GM12878 (cell line): ENCODE measurements around the gene ISOC2. TPM values are rescaled to one million over a fixed set of nuclear protein-coding genes. Genes with fewer than 3 reads are reported as not detected.
A peak's percentile ranks its signal among the peaks of the same experiment; 100 is the strongest.

ENCODE experiments used
- ATAC-seq: fragments of 200-7000 bp; cut with Tn5 transposase; 3 replicates; pipeline ENCODE4 v1.9.1; 2020; ENCODE audit warnings: mild to moderate bottlenecking, moderate library complexity
- Bru-seq: library from RNA; stranded (reverse); fragments of 400-500 nt; gene quantifications from one replicate; lab custom pipeline; 2021; lab: Mats Ljungman, UMichigan
- BruChase-seq, 2 experiments: library from RNA; stranded (reverse); fragments of 400-500 nt; gene quantifications; one replicate each; lab custom pipeline; 2021; lab: Mats Ljungman, UMichigan
- BruUV-seq: library from RNA; stranded (reverse); fragments of 400-500 nt; replicated peaks from 2 replicates; lab custom pipeline; 2021; lab: Mats Ljungman, UMichigan
- CTCF ChIA-PET: fragments of 300-600 bp; sonication (Branson Sonifier 250); formaldehyde crosslinking; extraction: SDS; loops from one replicate; lab custom pipeline; 2021; ENCODE audit warnings: inconsistent platforms; lab: Yijun Ruan, JAX
- POLR2A ChIA-PET: fragments of 350-600 bp; formaldehyde crosslinking; extraction: SDS; loops from one replicate; lab custom pipeline; 2021; ENCODE audit warnings: inconsistent platforms; lab: Charles Lee
- RAD21 ChIA-PET: fragments of 300-600 bp; sonication (Branson Sonifier 250); formaldehyde crosslinking; loops from one replicate; lab custom pipeline; 2023; ENCODE audit warnings: antibody characterized with exemption; ENCODE audit not compliant: unreplicated experiment; lab: Charles Lee
- SMC1A ChIA-PET: fragments of 300-600 bp; sonication (Branson Sonifier 250); formaldehyde crosslinking; loops from one replicate; lab custom pipeline; 2023; ENCODE audit not compliant: unreplicated experiment, uncharacterized antibody; lab: Charles Lee
- DNase-seq: peaks from one replicate; pipeline ENCODE4 v3.0.0-alpha.2; 2011; ENCODE audit warnings: low read depth, low spot score
- FAIRE-seq: peaks from 3 replicates; lab custom pipeline; 2011; peaks lifted over from hg19 to GRCh38; lab: Jason Lieb, UNC
- H2AFZ ChIP-seq: 2 replicates; pipeline ENCODE4 v1.6.0; 2011; ENCODE audit warnings: low read depth, low read length, control low read depth; ENCODE audit not compliant: control insufficient read depth
- H3K27ac ChIP-seq: 2 replicates; pipeline ENCODE4 v1.5.1; 2011; ENCODE audit warnings: control low read depth; ENCODE audit not compliant: control insufficient read depth, insufficient read depth
- H3K27me3 ChIP-seq, 2 experiments: replicated peaks in 1 of 2; 2 replicates each; pipeline versions ENCODE4 v1.6.0 to v1.6.1; 2011; ENCODE audit warnings: low read length in 1 of 2; ENCODE audit not compliant: control insufficient read depth in 2 of 2, insufficient read depth in 2 of 2
- H3K36me3 ChIP-seq, 2 experiments: 2 replicates each; pipeline ENCODE4 v1.5.1; 2011; ENCODE audit warnings: low read length in 1 of 2; ENCODE audit not compliant: control insufficient read depth in 2 of 2, insufficient read depth in 2 of 2
- H3K4me1 ChIP-seq: 2 replicates; pipeline ENCODE4 v1.6.1; 2011; ENCODE audit warnings: mild to moderate bottlenecking, low read length, moderate library complexity, mixed read lengths; ENCODE audit not compliant: control insufficient read depth, insufficient read depth
- H3K4me2 ChIP-seq: 2 replicates; pipeline ENCODE4 v1.6.0; 2011; ENCODE audit warnings: control low read depth; ENCODE audit not compliant: control insufficient read depth, insufficient read depth
- H3K4me3 ChIP-seq: fragments of 200-600 bp; sonication (generic); 2 replicates; pipeline ENCODE4 v1.5.1; 2016
- H3K79me2 ChIP-seq: 2 replicates; pipeline ENCODE4 v1.6.0; 2011; ENCODE audit warnings: low read length; ENCODE audit not compliant: control insufficient read depth, insufficient read depth
- H3K9ac ChIP-seq: 2 replicates; pipeline ENCODE4 v1.8.0; 2011; ENCODE audit warnings: low read length, control low read depth, mixed read lengths; ENCODE audit not compliant: control insufficient read depth, insufficient read depth
- H3K9me3 ChIP-seq: replicated peaks from 3 replicates; pipeline ENCODE4 v1.5.1; 2011; ENCODE audit warnings: mild to moderate bottlenecking, low read length; ENCODE audit not compliant: control insufficient read depth, insufficient read depth
- H4K20me1 ChIP-seq: 2 replicates; pipeline ENCODE4 v1.6.0; 2011; ENCODE audit not compliant: control insufficient read depth, insufficient read depth
- ATF7 ChIP-seq: fragments of 450-650 bp; IDR thresholded peaks from 2 replicates; pipeline ENCODE4 v1.6.1; 2016; ENCODE audit warnings: low read depth, mild to moderate bottlenecking
- CHD1 ChIP-seq: IDR thresholded peaks from 2 replicates; pipeline ENCODE4 v1.6.1; 2012; ENCODE audit warnings: low read depth, low read length, improper control_type of control experiment
- CHD2 ChIP-seq: IDR thresholded peaks from 2 replicates; pipeline ENCODE4 v1.6.1; 2011; ENCODE audit warnings: low read depth, low read length, improper control_type of control experiment, borderline replicate concordance
- GABPA ChIP-seq: IDR thresholded peaks from 2 replicates; pipeline ENCODE4 v1.6.1; 2014; ENCODE audit warnings: antibody characterized with exemption, low read depth, mild to moderate bottlenecking, inconsistent platforms
- GATAD2B ChIP-seq: fragments of 450-650 bp; conservative IDR thresholded peaks from 2 replicates; pipeline ENCODE4 v1.6.1; 2017; ENCODE audit warnings: low read depth, mild to moderate bottlenecking, moderate library complexity
- HCFC1 ChIP-seq: fragments of 150-350 bp; IDR thresholded peaks from 2 replicates; pipeline ENCODE4 v1.6.1; 2014; ENCODE audit warnings: low read length
- NKRF ChIP-seq: fragments of 450-650 bp; conservative IDR thresholded peaks from 2 replicates; pipeline ENCODE4 v1.6.1; 2017; ENCODE audit warnings: mild to moderate bottlenecking, moderate library complexity
- POLR2AphosphoS5 ChIP-seq: IDR thresholded peaks from 2 replicates; pipeline ENCODE4 v1.6.1; 2011; ENCODE audit warnings: mild to moderate bottlenecking, low read length, inconsistent platforms
- SMARCA5 ChIP-seq: fragments of 450-650 bp; IDR thresholded peaks from 2 replicates; pipeline ENCODE4 v1.6.1; 2017; ENCODE audit warnings: mild to moderate bottlenecking
- ZBTB33 ChIP-seq: fragments of 450-650 bp; IDR thresholded peaks from 2 replicates; pipeline ENCODE4 v1.6.1; 2017; ENCODE audit warnings: mild to moderate bottlenecking
- ZNF24 ChIP-seq: fragments of 450-650 bp; IDR thresholded peaks from 2 replicates; pipeline ENCODE4 v1.6.1; 2017; ENCODE audit warnings: antibody characterized with exemption, mild to moderate bottlenecking
- WGBS: methylation state at CpG from one replicate; pipeline ENCODE4 v1.1.6; 2016; ENCODE audit warnings: low lambda C conversion rate; ENCODE audit not compliant: insufficient replicate concordance, insufficient coverage; ENCODE audit errors: missing lambda C conversion rate; 5-methylcytosine and 5-hydroxymethylcytosine counted together
- in situ Hi-C: fragments of 300-500 bp; cut with MboI; formaldehyde crosslinking; loops from 9 replicates; pipeline ENCODE4 v1.14.3; 2018; ENCODE audit warnings: mixed read lengths
- intact Hi-C: fragments of 100-400 bp; cut with micrococcal nuclease; formaldehyde crosslinking; loops from one replicate; pipeline ENCODE4 v1.14.2; 2022; ENCODE audit not compliant: unreplicated experiment
- long read RNA-seq, 2 experiments: library from polyadenylated mRNA; unstranded; transcript quantifications; one replicate each; pipeline ENCODE4 v2.0.0, GENCODE V29; 2019 to 2020
- polyA minus RNA-seq, 3 experiments: library from RNA; depleted of rRNA, polyadenylated mRNA; stranded (reverse); fragments of >200 nt; gene quantifications; 2 replicates each; pipeline ENCODE4 v1.2.3, GENCODE V29; 2011
- polyA plus RNA-seq, 11 experiments: library from polyadenylated mRNA; depleted of rRNA in 4 of 11; unstranded in 6 of 11; stranded (reverse) in 5 of 11; fragments of >200 nt; fragmentation: Nextera tagmentation in 4 of 11; fragmentation: Illumina TruSeq in 1 of 11; extraction: Ambion mirVana in 4 of 11; extraction: Trizol in 1 of 11; gene quantifications; 1 replicate in 1 of 11; 2 replicates in 10 of 11; pipeline versions ENCODE4 v1.2.1 to v1.2.3, GENCODE V29; 2011 to 2016; ENCODE audit warnings: inconsistent platforms in 2 of 11, missing spikeins in 2 of 11, low read depth in 1 of 11
- total RNA-seq, 4 experiments: library from RNA; depleted of rRNA in 3 of 4; stranded (reverse); fragments of >200 nt in 3 of 4; fragmentation: Illumina TruSeq in 1 of 4; extraction: Trizol in 1 of 4; gene quantifications; 2 replicates each; pipeline versions ENCODE4 v1.2.1 to v1.2.3, GENCODE V29; 2013 to 2021

ISOC2 gene
- total RNA-seq (2013; cell fraction: nucleolus; rRNA removed): 14.8 and 15.0 TPM in 2 replicates
- 214 and 238 TPM in 2 replicates for total RNA-seq (2014; rRNA removed)
- total RNA-seq (2014; rRNA removed; fragmentation: Illumina TruSeq; extraction: Trizol): 36.9 and 45.4 TPM in 2 replicates
- 87.7 and 94.2 TPM in 2 replicates for total RNA-seq (2021)
- 14.7 TPM for polyA plus RNA-seq (2011; ENCODE audit: low read depth)
- 12.1 and 40.3 TPM in 2 replicates for polyA plus RNA-seq (2011; rRNA removed)
- 75.5 and 131 TPM in 2 replicates for polyA plus RNA-seq (2011; cell fraction: cytosol; rRNA removed)
- 108 and 125 TPM in 2 replicates for polyA plus RNA-seq (2011; cell fraction: nucleus; rRNA removed)
- 44.3 and 46.1 TPM in 2 replicates for polyA plus RNA-seq (2012)
- polyA plus RNA-seq (2014; fragmentation: Illumina TruSeq; extraction: Trizol): 4.7 and 24.1 TPM in 2 replicates
- polyA plus RNA-seq (2014; fragmentation: Nextera tagmentation; extraction: Ambion mirVana): 1 to 10 TPM in 1 of 2 experiments, under 1 TPM in 1; 0.72 to 3.0 TPM
- 140 and 192 TPM in 2 replicates for polyA plus RNA-seq (2014; rRNA removed)
- 10 to 100 TPM; 68.5 to 77.9 TPM for polyA plus RNA-seq (2016; fragmentation: Nextera tagmentation; extraction: Ambion mirVana)
- 10.6 and 37.0 TPM in 2 replicates for polyA minus RNA-seq (2011; rRNA and poly(A)+ RNA removed)
- polyA minus RNA-seq (2011; cell fraction: cytosol; rRNA and poly(A)+ RNA removed): 17.6 and 19.5 TPM in 2 replicates
- polyA minus RNA-seq (2011; cell fraction: nucleus; rRNA and poly(A)+ RNA removed): 16.2 and 25.3 TPM in 2 replicates
- Bru-seq, nascent RNA: percentile 72 among the genes with signal in this experiment
- BruChase-seq, experiment 1, labeled RNA remaining after a 6-hour chase: percentile 71 among the genes with signal in this experiment
- percentile 64 among the genes with signal in this experiment for BruChase-seq, experiment 2, labeled RNA remaining after a 2-hour chase
- long read RNA-seq, experiment 1, transcript ISOC2-202 (6 exons, 998 nt): major isoform, 18 of 23 reads
- long read RNA-seq, experiment 1, partial matches to known transcripts: 0 of 23 reads
- long read RNA-seq, experiment 1, other reads (novel, unspliced or antisense): 2 of 23 reads
- long read RNA-seq, experiment 2, partial matches to known transcripts: 0 of 4 reads
- long read RNA-seq, experiment 2, other reads (novel, unspliced or antisense): 1 of 4 reads

- Histone ChIP-seq H2AFZ (peak within 1 kb of the TSS; percentile 95), H3K27ac (peak within 1 kb of the TSS; percentile 94), H3K4me1 (no peaks in the 10 kb centered on the region), H3K36me3 (no peaks in the 10 kb centered on the region; a peak in 1 of 4 replicates), H3K27me3 (no peaks in the 10 kb centered on the region), H3K79me2 (peaks cover 9% of the 10 kb centered on the region), H3K4me2 (peak within 1 kb of the TSS; percentile 75), H3K9ac (peak within 1 kb of the TSS; percentile 97), H4K20me1 (no peaks in the 10 kb centered on the region; the same call in 1 of the 2 replicates), H3K9me3 (no peaks in the 10 kb centered on the region), H3K4me3 (peak within 1 kb of the TSS; percentile 96)
- DNase-seq: peak; percentile 98
- intact Hi-C loops (no loop called here), in situ Hi-C loops (no loop called here)
- POLR2A ChIA-PET: interaction anchor here (0.5 to 1.1 kb wide), 9 partner anchors 15 to 495 kb away, joined by 3 to 14 read pairs (median 3); partner anchors contain the start of genes FIZ1, KMT5C, UBE2S and ZNF628
- RAD21 ChIA-PET: interaction anchor here (0.6 to 1.0 kb wide), 12 partner anchors 15 to 842 kb away, joined by 3 to 12 read pairs (median 3); partner anchors contain the start of genes NAT14, TMEM238 and ZNF628
- FAIRE-seq: peak; percentile 99
- no TSS peak for BruUV-seq
- SMC1A ChIA-PET: interaction anchor here (0.6 to 1.1 kb wide), 8 partner anchors 15 to 1324 kb away, joined by 3 to 5 read pairs (median 3); partner anchors contain the start of genes NAT14 and ZNF628
- ATAC-seq: peak; percentile 99
- CTCF ChIA-PET: interaction anchor here (0.6 to 2.5 kb wide), 6 partner anchors 14 to 302 kb away, joined by 3 to 33 read pairs (median 3); partner anchors contain the start of gene NAT14
- WGBS: under 1% methylated on average over 54 of the region's 54 CpGs
- peak; percentile 99 for TF ChIP-seq SMARCA5
- TF ChIP-seq ZBTB33: no peak
- 0 out of 2 replicates have a peak, but pooled peaks have one; percentile 21 for TF ChIP-seq ATF7
- TF ChIP-seq CHD1: 0 out of 2 replicates have a peak, but pooled peaks have one; percentile 36
- TF ChIP-seq HCFC1: no peak; the same call in 1 of the 2 replicates
- peak; percentile 96 for TF ChIP-seq CHD2
- TF ChIP-seq GABPA: no peak
- peak; percentile 57 for TF ChIP-seq GATAD2B
- peak; percentile 93 for TF ChIP-seq NKRF
- TF ChIP-seq ZNF24: no peak
- peak; percentile 96 for TF ChIP-seq POLR2AphosphoS5
These were observed at the start of gene ISOC2 for GRCh38 chr19:55461259-55461973. ISOC2 (minus strand) TSS chr19:55461642; CDS start chr19:55456486, 5,156 bp downstream.
